Lower leg skin (tissue), 4 donors: Measurements from ENCODE around the gene SAT2. TPM values are rescaled to one million over a fixed set of nuclear protein-coding genes. Genes with fewer than 3 reads are reported as not detected.
A peak's percentile ranks its signal among the peaks of the same experiment; 100 is the strongest.

ENCODE experiments used
- DNase-seq, 2 donors: peaks; one replicate each; pipeline ENCODE4 v3.0.0-alpha.2; 2019; ENCODE audit warnings: low spot score in 2 of 2
- H3K4me3 ChIP-seq: fragments of 200-600 bp; sonication (generic); 2 replicates; pipeline ENCODE4 v1.5.1; 2017; ENCODE audit warnings: mild to moderate bottlenecking, low read depth; ENCODE audit not compliant: poor library complexity, severe bottlenecking
- CTCF ChIP-seq, 3 donors: fragments of 450-650 bp; IDR thresholded peaks; one replicate each; pipeline ENCODE4 v1.5.1; 2016; ENCODE audit warnings: antibody characterized with exemption in 3 of 3, mild to moderate bottlenecking in 3 of 3, moderate library complexity in 2 of 3
- POLR2A ChIP-seq, 2 donors: fragments of 450-650 bp; IDR thresholded peaks; one replicate each; pipeline ENCODE4 v1.6.1; 2016 to 2017; ENCODE audit warnings: antibody characterized with exemption in 2 of 2, mild to moderate bottlenecking in 1 of 2, moderate library complexity in 1 of 2
- WGBS, 2 donors: methylation state at CpG; one replicate each; pipeline ENCODE4 v1.1.5; 2018; 5-methylcytosine and 5-hydroxymethylcytosine counted together
- intact Hi-C: fragments of 100-400 bp; cut with DNase I; formaldehyde crosslinking; loops from one replicate; pipeline ENCODE4 v1.15.0; 2023; ENCODE audit warnings: low total_unique reads
- total RNA-seq, 4 donors: library from RNA; depleted of rRNA; stranded (reverse); fragments of >200 nt; gene quantifications; one replicate each; pipeline ENCODE4 v1.1.0, GENCODE V29; 2016

Gene SAT2
- total RNA-seq = 10 to 100 TPM; 32.7 to 50.5 (median 43.0) TPM

- WGBS, 2 donors = 1 to 2% methylated on average over 35 to 50 of the region's 54 CpGs
- peak in 1 of 2 donors; percentile 43 for TF ChIP-seq POLR2A (IDR thresholded peaks at IDR 0.05)
- no peak for TF ChIP-seq CTCF (IDR thresholded peaks at IDR 0.05)
- intact Hi-C loops = no loop called here
- peak; percentile 94 to 99 for DNase-seq
- peak within 1 kb of the TSS; percentile 55 for H3K4me3 ChIP-seq
Observed at GRCh38 chr17:7627250-7628121, at the start of gene SAT2. SAT2 (minus strand) TSS chr17:7627821; CDS start chr17:7627635, 186 bp downstream.

GRCh38 chr17:7676533-7676932 is 48.9 kb upstream of the SAT2 start:
- WGBS, 2 donors = 88 to 95% methylated on average over 4 to 5 of the region's 5 CpGs
- intact Hi-C loops = no loop called here

GRCh38 chr17:7674934-7675333 is 47.3 kb upstream of the SAT2 start:
- WGBS, 2 donors = 91% methylated on average over 12 to 14 of the region's 14 CpGs
- no peak overlapping the region for H3K4me3 ChIP-seq
- intact Hi-C loops = no loop called here
- DNase-seq = no peak
- no peak for TF ChIP-seq POLR2A (IDR thresholded peaks at IDR 0.05)
- no peak for TF ChIP-seq CTCF (IDR thresholded peaks at IDR 0.05)

More at GRCh38 chr17:7676533-7676932, 48.9 kb upstream of the SAT2 start:
- no peak for DNase-seq
- no peak overlapping the region for H3K4me3 ChIP-seq
- no peak for TF ChIP-seq POLR2A (IDR thresholded peaks at IDR 0.05)
- TF ChIP-seq CTCF (IDR thresholded peaks at IDR 0.05) = no peak

GRCh38 chr17:7673239-7673638 is 45.6 kb upstream of the SAT2 start:
- no peak for DNase-seq
- 94 to 98% methylated on average over 2 of the region's 2 CpGs for WGBS, 2 donors
- H3K4me3 ChIP-seq = no peak overlapping the region
- TF ChIP-seq CTCF (IDR thresholded peaks at IDR 0.05) (no peak), POLR2A (IDR thresholded peaks at IDR 0.05) (no peak)
- intact Hi-C loops = no loop called here

GRCh38 chr17:7668482-7668881 is 40.9 kb upstream of the SAT2 start:
- DNase-seq = no peak
- WGBS, 2 donors = 91 to 95% methylated on average over 7 of the region's 7 CpGs
- intact Hi-C loops = no loop called here
- H3K4me3 ChIP-seq = no peak overlapping the region
- TF ChIP-seq CTCF (IDR thresholded peaks at IDR 0.05) = no peak
- no peak for TF ChIP-seq POLR2A (IDR thresholded peaks at IDR 0.05)
